GM12878 (cell line): Measurements from ENCODE around the gene SEMA3A.

Experiments used
- EP300 ChIP-seq, 2 experiments: fragments of 150-350 bp in 1 of 2; IDR thresholded peaks; 2 replicates each; pipeline ENCODE4 v1.6.1; 2011 to 2012; ENCODE audit warnings: low read depth in 2 of 2, low read length in 2 of 2, borderline replicate concordance in 1 of 2, improper control_type of control experiment in 1 of 2, inconsistent platforms in 1 of 2; ENCODE audit not compliant: control insufficient read depth in 1 of 2
- HDAC2 ChIP-seq: fragments of 200-600 bp; sonication (generic); IDR thresholded peaks from 2 replicates; pipeline ENCODE4 v1.6.1; 2017
- HDAC6 ChIP-seq: fragments of 200-600 bp; sonication (generic); IDR thresholded peaks from one replicate; pipeline ENCODE4 v1.8.0; 2017; ENCODE audit warnings: antibody characterized with exemption; ENCODE audit not compliant: unreplicated experiment
- JUND ChIP-seq: IDR thresholded peaks from 2 replicates; pipeline ENCODE4 v1.6.1; 2012; ENCODE audit warnings: low read depth, mild to moderate bottlenecking, low read length, improper control_type of control experiment, moderate library complexity
- POLR2A ChIP-seq: IDR thresholded peaks from 2 replicates; pipeline ENCODE4 v1.6.1; 2011; ENCODE audit warnings: low read depth, mild to moderate bottlenecking, low read length
- ZNF384 ChIP-seq: IDR thresholded peaks from 2 replicates; pipeline ENCODE4 v1.6.1; 2012; ENCODE audit warnings: low read depth, mild to moderate bottlenecking, low read length, improper control_type of control experiment, borderline replicate concordance
- TF ChIP-seq, protein P1 (sequence below): fragments of 450-650 bp; formaldehyde crosslinking; IDR thresholded peaks from 2 replicates; pipeline ENCODE4 v1.5.0; 2022; ENCODE audit warnings: mild to moderate bottlenecking, missing genetic modification characterization

DNA sequence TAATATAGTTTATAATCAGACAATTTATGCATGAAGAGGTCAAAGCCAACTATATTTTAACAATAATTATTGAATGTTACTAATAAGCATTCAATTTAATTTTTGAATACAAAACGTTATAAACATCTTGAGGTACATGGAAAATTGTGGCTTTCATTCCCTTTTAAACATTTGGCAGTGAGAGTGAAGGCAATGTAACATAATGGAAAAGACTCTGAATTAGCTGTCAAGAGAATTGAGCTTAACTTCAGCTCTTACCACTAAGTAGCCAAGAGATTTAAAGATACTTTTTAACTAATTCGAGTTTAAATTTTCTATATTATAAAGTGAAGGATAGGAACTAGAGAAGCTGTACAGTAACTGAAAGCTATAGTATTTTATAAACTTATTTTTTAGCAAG lies 98.6 kb downstream of the SEMA3A start:
- TF ChIP-seq HDAC6 = no peak
- TF ChIP-seq, protein P1, sequence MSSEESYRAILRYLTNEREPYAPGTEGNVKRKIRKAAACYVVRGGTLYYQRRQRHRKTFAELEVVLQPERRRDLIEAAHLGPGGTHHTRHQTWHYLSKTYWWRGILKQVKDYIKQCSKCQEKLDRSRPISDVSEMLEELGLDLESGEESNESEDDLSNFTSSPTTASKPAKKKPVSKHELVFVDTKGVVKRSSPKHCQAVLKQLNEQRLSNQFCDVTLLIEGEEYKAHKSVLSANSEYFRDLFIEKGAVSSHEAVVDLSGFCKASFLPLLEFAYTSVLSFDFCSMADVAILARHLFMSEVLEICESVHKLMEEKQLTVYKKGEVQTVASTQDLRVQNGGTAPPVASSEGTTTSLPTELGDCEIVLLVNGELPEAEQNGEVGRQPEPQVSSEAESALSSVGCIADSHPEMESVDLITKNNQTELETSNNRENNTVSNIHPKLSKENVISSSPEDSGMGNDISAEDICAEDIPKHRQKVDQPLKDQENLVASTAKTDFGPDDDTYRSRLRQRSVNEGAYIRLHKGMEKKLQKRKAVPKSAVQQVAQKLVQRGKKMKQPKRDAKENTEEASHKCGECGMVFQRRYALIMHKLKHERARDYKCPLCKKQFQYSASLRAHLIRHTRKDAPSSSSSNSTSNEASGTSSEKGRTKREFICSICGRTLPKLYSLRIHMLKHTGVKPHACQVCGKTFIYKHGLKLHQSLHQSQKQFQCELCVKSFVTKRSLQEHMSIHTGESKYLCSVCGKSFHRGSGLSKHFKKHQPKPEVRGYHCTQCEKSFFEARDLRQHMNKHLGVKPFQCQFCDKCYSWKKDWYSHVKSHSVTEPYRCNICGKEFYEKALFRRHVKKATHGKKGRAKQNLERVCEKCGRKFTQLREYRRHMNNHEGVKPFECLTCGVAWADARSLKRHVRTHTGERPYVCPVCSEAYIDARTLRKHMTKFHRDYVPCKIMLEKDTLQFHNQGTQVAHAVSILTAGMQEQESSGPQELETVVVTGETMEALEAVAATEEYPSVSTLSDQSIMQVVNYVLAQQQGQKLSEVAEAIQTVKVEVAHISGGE (CRISPR knock-in tag) = no peak
- no peak for TF ChIP-seq EP300 (IDR thresholded peaks at IDR 0.05; ENCODE audit: borderline replicate concordance in 1 of 2, control insufficient read depth in 1 of 2, low read depth in 2 of 2, low read length in 2 of 2)
- no peak for TF ChIP-seq JUND
- TF ChIP-seq HDAC2 = no peak
- TF ChIP-seq ZNF384 = no peak
- no peak for TF ChIP-seq POLR2A
